ENCODE data around the gene PBXIP1. TPM values are rescaled to one million over a fixed set of nuclear protein-coding genes. Genes with fewer than 3 reads are reported as not detected.

Gene PBXIP1
- total RNA-seq (2022; extraction: Qiagen RNA extraction) = 11.9 to 16.0 TPM (median 14.4 TPM) in 5 replicates

GRCh38 chr1:154955718-154956543, at the start of gene PBXIP1:
Gene PBXIP1 (minus strand): TSS chr1:154956099. CDS start chr1:154953721, 2,378 bp downstream.

GRCh38 chr1:155002464-155003226, 46.7 kb upstream of the PBXIP1 start, which contains the start of gene ZBTB7B:
Gene ZBTB7B (plus strand): TSS chr1:155002802. CDS start chr1:155014661, 11,859 bp downstream.

GRCh38 chr1:154993572-154994268, 37.8 kb upstream of the PBXIP1 start, which contains the start of gene LENEP:
Gene LENEP (plus strand): TSS chr1:154993586. CDS start chr1:154993608, 22 bp downstream.

GRCh38 chr1:154982897-154983648, 27.2 kb upstream of the PBXIP1 start, which contains the start of gene FLAD1:
Gene FLAD1 (plus strand): TSS chr1:154983344. CDS start chr1:154983695, 351 bp downstream.

GRCh38 chr1:154974102-154974807, 18.4 kb upstream of the PBXIP1 start, which contains the start of gene CKS1B:
Gene CKS1B (plus strand): TSS chr1:154974681. CDS start chr1:154974746, 65 bp downstream.

GRCh38 chr1:154970631-154971340, 14.9 kb upstream of the PBXIP1 start, which contains the start of gene SHC1:
Gene SHC1 (minus strand): TSS chr1:154970747. CDS start chr1:154970526, 221 bp downstream.

GRCh38 chr1:154961207-154962155, 5.6 kb upstream of the PBXIP1 start, which contains the start of gene PYGO2:
Gene PYGO2 (minus strand): TSS chr1:154961782. CDS start chr1:154961576, 206 bp downstream.

GRCh38 chr1:154936555-154937084, 19.3 kb downstream of the PBXIP1 start, which contains the start of gene PMVK:
Gene PMVK (minus strand): TSS chr1:154936719. CDS start chr1:154936685, 34 bp downstream.

Other genes with a start within 250 kb of the PBXIP1 start
- 0.02 to 0.11 TPM (median 0.05 TPM) in 5 replicates for gene KCNN3, start 85.8 kb downstream of the PBXIP1 start, total RNA-seq (2022; extraction: Qiagen RNA extraction)
- 41.4 to 44.4 TPM (median 42.1 TPM) in 5 replicates for gene PMVK, start 19.4 kb downstream of the PBXIP1 start, total RNA-seq (2022; extraction: Qiagen RNA extraction)
- gene PYGO2, start 5.7 kb upstream of the PBXIP1 start, total RNA-seq (2022; extraction: Qiagen RNA extraction) = 19.4 to 23.1 TPM (median 22.1 TPM) in 5 replicates
- 209 to 336 TPM (median 304 TPM) in 5 replicates for gene SHC1, start 14.6 kb upstream of the PBXIP1 start, total RNA-seq (2022; extraction: Qiagen RNA extraction)
- gene CKS1B, start 18.6 kb upstream of the PBXIP1 start, total RNA-seq (2022; extraction: Qiagen RNA extraction) = 301 to 343 TPM (median 324 TPM) in 5 replicates
- gene FLAD1, start 27.2 kb upstream of the PBXIP1 start, total RNA-seq (2022; extraction: Qiagen RNA extraction) = 39.1 to 45.0 TPM (median 43.1 TPM) in 5 replicates
- gene LENEP, start 37.5 kb upstream of the PBXIP1 start, total RNA-seq (2022; extraction: Qiagen RNA extraction) = not detected in 5 replicates
- 38.8 to 58.2 TPM (median 53.7 TPM) in 5 replicates for gene ZBTB7B, start 46.7 kb upstream of the PBXIP1 start, total RNA-seq (2022; extraction: Qiagen RNA extraction)
- 0.30 to 1.1 TPM (median 0.73 TPM) in 5 replicates for gene DCST2, start 77.7 kb upstream of the PBXIP1 start, total RNA-seq (2022; extraction: Qiagen RNA extraction)
- 0.05 to 0.06 TPM (median 0.06 TPM) in 3 of 5 replicates, not detected in the others for gene DCST1, start 77.7 kb upstream of the PBXIP1 start, total RNA-seq (2022; extraction: Qiagen RNA extraction)
- gene ADAM15, start 95.2 kb upstream of the PBXIP1 start, total RNA-seq (2022; extraction: Qiagen RNA extraction) = 68.8 to 122 TPM (median 111 TPM) in 5 replicates
- 14.0 to 17.2 TPM (median 14.8 TPM) in 5 replicates for gene EFNA4, start 107.6 kb upstream of the PBXIP1 start, total RNA-seq (2022; extraction: Qiagen RNA extraction)
- 12.6 to 15.3 TPM (median 13.8 TPM) in 5 replicates for gene EFNA3, start 122.7 kb upstream of the PBXIP1 start, total RNA-seq (2022; extraction: Qiagen RNA extraction)
- 16.4 to 24.1 TPM (median 18.9 TPM) in 5 replicates for gene EFNA1, start 171.8 kb upstream of the PBXIP1 start, total RNA-seq (2022; extraction: Qiagen RNA extraction)
- 30.9 to 37.0 TPM (median 32.7 TPM) in 5 replicates for gene SLC50A1, start 179.8 kb upstream of the PBXIP1 start, total RNA-seq (2022; extraction: Qiagen RNA extraction)
- 63.4 to 82.2 TPM (median 77.7 TPM) in 5 replicates for gene DPM3, start 184.4 kb upstream of the PBXIP1 start, total RNA-seq (2022; extraction: Qiagen RNA extraction)
- gene KRTCAP2, start 217.2 kb upstream of the PBXIP1 start, total RNA-seq (2022; extraction: Qiagen RNA extraction) = 221 to 270 TPM (median 241 TPM) in 5 replicates
- 1.8 to 2.9 TPM (median 2.5 TPM) in 5 replicates for gene TRIM46, start 217.8 kb upstream of the PBXIP1 start, total RNA-seq (2022; extraction: Qiagen RNA extraction)

Measured in A549 treated with dexamethasone at 1 μM for 4 hours (cell line).